ENCODE data around the gene NAA35.
A peak's percentile ranks its signal among the peaks of the same experiment; 100 is the strongest.
"Not testable (repeated sequence)": the region's sequence is repeated elsewhere in the genome, so short reads cannot be mapped to it uniquely, and the experiment has no call there.

NAA35 gene

GRCh38 chr9:85940832-85941621, at the start of gene NAA35:
Gene NAA35, plus strand, starts transcription at chr9:85941146. Its CDS starts 1,014 bp downstream, at chr9:85942160.
- peak; percentile 91 for DNase-seq (ENCODE audit: extremely low spot score, insufficient read length, low read depth)
- peak; percentile 98 for FAIRE-seq

- no peak for FAIRE-seq
- DNase-seq (ENCODE audit: extremely low spot score, insufficient read length, low read depth): no peak
Measured at GRCh38 chr9:85892401-85892800, 48.5 kb upstream of the NAA35 start.

GRCh38 chr9:85895685-85896084, 45.3 kb upstream of the NAA35 start:
- DNase-seq (ENCODE audit: extremely low spot score, insufficient read length, low read depth) (no peak), FAIRE-seq (peak; percentile 48)

GRCh38 chr9:85897848-85898247, 43.1 kb upstream of the NAA35 start:
- no peak for FAIRE-seq
- no peak for DNase-seq (ENCODE audit: extremely low spot score, insufficient read length, low read depth)

GRCh38 chr9:85898332-85898731, 42.6 kb upstream of the NAA35 start:
- FAIRE-seq (no peak), DNase-seq (ENCODE audit: extremely low spot score, insufficient read length, low read depth) (no peak)

DNA sequence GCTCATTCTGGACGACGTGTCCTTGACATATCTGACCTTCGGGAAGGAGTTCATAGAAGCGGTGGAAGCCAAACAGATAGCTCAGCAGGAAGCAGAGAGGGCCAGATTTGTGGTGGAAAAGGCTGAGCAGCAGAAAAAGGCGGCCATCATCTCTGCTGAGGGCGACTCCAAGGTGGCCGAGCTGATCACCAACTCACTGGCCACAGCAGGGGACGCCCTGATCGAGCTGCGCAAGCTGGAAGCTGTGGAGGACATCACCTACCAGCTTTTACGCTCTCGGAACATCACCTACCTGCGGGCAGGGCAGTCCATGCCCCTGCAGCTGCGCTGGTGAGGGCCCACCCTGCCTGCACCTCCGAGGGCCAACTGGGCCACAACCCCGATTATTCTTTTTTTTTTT, 41.6 kb upstream of the NAA35 start:
- DNase-seq (ENCODE audit: extremely low spot score, insufficient read length, low read depth): no peak
- no peak for FAIRE-seq

DNA sequence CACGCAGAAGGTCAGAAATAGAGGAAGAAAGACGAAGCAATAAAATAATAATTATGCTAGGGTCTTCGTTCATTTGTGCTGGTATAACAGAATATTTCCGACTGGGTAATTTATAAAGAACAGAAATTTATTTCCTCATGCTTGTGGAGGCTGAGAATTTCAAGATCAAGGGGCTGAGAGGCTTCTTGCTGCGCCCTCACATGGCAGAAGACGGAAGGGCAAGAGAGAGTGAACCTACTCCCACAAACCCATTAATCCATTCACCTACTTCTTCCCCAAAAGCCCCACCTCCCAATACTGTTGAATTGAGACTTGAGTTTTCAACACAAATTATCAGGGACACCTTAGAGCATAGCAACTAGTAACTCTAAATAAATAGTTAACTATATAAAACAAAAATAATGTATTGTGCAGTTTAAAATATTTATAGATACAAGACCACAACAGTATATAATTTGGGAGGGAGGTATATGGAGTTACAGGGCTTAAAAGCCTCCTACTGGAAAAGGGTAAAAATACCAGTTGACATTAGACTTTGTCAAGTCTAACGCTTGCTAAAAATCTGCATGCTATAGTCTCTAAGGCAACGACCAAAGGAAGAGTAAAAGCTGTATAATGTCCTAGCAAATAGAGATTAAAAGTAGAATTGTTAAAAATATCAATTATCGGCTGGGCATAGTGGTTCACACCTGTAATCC, 40.3 kb upstream of the NAA35 start:
- DNase-seq (ENCODE audit: extremely low spot score, insufficient read length, low read depth): peak; percentile 11
- peak; percentile 56 for FAIRE-seq

GRCh38 chr9:85904975-85905374, 36.0 kb upstream of the NAA35 start:
- no peak for DNase-seq (ENCODE audit: extremely low spot score, insufficient read length, low read depth)
- FAIRE-seq: no peak

- no peak for FAIRE-seq
- DNase-seq (ENCODE audit: extremely low spot score, insufficient read length, low read depth): no peak
Measured at GRCh38 chr9:85905957-85906356, 35.0 kb upstream of the NAA35 start.

DNA sequence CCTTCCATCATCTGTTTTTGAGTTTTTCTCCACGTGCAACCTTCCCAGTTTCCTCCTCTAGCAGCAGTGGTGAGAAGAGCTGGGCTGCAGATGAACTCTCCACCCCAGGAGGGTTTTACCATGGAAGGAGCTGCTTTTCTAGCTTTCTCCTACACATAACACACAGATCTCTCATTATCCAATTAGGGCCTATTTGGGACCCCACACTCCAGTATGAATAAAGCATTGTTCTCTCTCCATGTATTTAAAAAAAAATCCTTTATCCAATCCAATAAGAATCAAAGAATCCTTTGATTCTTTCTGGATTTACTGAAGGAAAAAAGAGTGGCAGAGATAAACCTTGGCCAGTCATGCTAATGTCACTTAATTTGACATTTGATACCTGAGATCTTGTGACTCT, 31.6 kb upstream of the NAA35 start:
- DNase-seq (ENCODE audit: extremely low spot score, insufficient read length, low read depth) (no peak), FAIRE-seq (no peak)

DNA sequence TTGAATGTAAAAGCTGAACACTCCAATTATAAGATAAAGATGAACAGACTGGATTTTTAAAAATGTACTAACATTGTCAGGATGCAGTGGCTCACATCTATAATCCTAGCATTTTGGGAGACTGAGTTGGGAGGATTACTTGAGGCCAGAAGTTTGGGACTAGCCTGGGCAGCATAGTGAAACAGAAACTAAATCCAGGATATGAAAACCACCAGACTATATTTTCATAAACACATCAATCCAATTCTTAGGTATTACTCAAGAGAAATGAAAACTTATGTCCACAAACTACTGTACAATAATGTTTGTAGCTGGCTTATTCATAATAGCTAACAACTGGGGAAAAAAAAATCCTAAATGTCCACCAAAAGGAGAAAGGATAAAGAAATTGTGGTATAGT, 26.8 kb upstream of the NAA35 start:
- DNase-seq (ENCODE audit: extremely low spot score, insufficient read length, low read depth) (no peak), FAIRE-seq (no peak)

GRCh38 chr9:85917756-85918155, 23.2 kb upstream of the NAA35 start:
- no peak for DNase-seq (ENCODE audit: extremely low spot score, insufficient read length, low read depth)
- FAIRE-seq: no peak

DNA sequence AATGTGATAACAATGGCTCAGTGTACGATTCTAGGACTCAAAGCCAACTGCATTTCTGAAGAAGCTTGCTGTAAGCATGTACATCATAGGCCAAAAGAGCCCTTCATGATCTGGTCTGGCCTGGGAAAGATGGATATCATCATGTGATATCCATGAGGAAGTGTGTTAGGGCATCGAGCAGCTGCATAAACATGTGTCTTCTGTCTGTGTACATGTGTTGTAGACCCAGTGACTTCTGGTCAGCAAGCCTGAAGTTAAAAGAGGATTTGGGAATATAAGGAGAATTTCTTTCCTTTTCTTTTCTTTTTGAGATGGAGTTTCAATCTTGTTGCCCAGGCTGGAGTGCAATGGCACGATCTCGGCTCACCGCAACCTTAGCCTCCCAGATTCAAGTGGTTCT, 15.5 kb upstream of the NAA35 start:
- FAIRE-seq (no peak), DNase-seq (ENCODE audit: extremely low spot score, insufficient read length, low read depth) (no peak)

- FAIRE-seq: no peak
Measured at GRCh38 chr9:85927076-85927475, 13.9 kb upstream of the NAA35 start.

DNA sequence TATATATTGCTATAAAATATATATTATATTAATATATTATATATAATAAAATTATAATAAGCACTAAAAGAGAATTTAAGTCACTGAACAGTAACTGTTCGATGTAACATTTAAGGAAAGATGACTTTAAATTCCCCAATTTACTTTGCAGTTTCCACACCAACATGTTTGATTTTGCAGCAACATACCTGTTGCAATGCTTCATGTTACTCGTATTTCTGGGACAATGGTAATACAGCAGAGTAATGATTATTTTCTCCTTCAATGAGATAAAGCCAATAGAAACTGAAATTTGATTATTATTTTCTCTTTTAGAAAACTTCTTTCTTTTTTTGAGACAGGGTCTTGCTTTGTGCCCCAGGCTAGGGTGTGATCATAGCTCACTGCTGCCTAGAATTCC, 9.5 kb upstream of the NAA35 start:
- no peak for DNase-seq (ENCODE audit: extremely low spot score, insufficient read length, low read depth)
- no peak for FAIRE-seq

More at GRCh38 chr9:85927076-85927475, 13.9 kb upstream of the NAA35 start:
- no peak for DNase-seq (ENCODE audit: extremely low spot score, insufficient read length, low read depth)

DNA sequence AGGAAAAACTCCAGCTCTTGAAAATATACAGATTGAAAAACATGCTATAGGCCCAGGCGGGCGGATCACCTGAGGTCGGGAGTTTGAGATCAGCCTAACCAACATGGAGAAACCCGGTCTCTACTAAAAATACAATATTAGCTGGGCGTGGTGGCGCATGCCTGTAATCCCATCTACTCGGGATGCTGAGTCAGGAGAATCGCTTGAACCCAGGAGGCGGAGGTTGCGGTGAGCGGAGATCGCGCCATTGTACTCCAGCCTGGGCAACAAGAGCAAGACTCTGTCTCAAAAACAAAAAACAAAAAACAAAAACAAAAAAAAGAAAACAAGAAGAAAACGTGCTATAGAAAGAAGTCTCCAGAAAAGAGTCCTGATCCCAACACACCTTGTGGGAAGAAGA, 5.0 kb upstream of the NAA35 start:
- not testable (repeated sequence) for DNase-seq (ENCODE audit: extremely low spot score, insufficient read length, low read depth); FAIRE-seq

- no peak for FAIRE-seq
Measured at GRCh38 chr9:85940275-85940831, 593 bp upstream of the NAA35 start.

DNA sequence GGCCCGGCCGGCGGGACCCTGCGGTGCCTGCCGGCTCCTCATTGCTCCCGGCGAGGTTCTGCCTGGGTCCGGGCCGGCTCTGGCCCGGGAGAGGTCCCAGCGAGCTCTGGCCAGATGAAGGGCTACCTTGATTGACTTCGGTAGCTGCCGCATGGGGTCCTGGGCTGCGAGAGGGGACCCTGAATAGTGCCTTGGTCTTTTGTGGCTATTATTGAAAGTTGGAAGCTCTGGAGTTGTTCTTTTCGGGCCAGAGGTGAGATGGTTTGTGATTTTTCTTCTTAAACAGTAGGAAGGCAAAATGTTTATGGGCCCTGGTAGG, 635 bp downstream of the NAA35 start:
- DNase-seq (ENCODE audit: extremely low spot score, insufficient read length, low read depth) (no peak), FAIRE-seq (no peak)

More at GRCh38 chr9:85940275-85940831, 593 bp upstream of the NAA35 start:
- DNase-seq (ENCODE audit: extremely low spot score, insufficient read length, low read depth): no peak

DNA sequence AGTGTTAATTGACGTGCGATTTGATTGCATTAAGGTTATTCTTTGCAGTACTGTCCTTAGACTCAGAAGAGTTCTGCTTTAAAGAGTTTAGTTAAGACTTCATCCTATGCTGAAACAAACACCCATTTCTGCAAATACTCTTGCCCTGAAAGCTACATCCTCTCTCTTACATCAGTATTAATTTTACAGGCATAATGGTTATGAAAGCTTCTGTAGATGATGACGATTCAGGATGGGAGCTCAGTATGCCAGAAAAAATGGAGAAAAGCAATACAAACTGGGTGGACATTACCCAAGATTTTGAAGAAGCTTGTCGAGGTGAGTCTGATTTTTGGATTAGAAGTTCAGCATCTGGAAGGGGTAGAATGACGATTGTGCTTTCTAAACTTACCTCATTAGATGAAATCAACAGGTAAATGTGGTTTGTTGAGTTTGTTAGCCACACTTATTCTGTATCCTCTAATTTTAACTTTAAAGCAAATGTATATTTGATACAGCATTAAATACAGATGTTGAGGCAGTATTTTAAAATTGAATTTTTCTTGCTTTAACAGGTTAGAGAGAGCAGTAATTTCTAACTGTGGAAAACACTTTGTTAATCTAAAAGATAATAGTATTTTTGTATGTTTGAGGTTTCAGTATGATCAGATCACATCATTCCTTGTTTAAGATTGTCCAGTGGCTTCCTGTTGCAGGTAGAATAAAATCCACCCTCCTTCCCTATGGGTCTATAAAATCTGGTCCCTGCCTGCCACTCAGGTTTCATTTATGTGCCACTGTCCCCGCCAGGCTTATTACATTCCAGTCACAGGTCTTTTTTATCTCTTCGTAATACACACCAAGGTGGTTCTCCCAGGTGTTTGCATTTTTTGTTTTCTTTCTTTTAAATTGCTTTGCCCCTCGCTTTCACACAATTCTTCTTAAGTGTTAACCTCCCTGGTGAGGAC, 1.3 kb downstream of the NAA35 start:
- DNase-seq (ENCODE audit: extremely low spot score, insufficient read length, low read depth) (no peak), FAIRE-seq (no peak)

Data from GM18507 (cell line).